NB4 (cell line): ENCODE measurements around the gene REEP1.

ENCODE experiments used
- POLR2A ChIP-seq: IDR thresholded peaks from 2 replicates; pipeline ENCODE4 v1.6.1; 2011; ENCODE audit warnings: mild to moderate bottlenecking; ENCODE audit not compliant: insufficient read length; ENCODE audit errors: extremely low read depth
- TF ChIP-seq, protein P1 (sequence below): IDR thresholded peaks from one replicate; pipeline ENCODE4 v1.5.1; 2012; ENCODE audit warnings: low read depth, low read length

DNA sequence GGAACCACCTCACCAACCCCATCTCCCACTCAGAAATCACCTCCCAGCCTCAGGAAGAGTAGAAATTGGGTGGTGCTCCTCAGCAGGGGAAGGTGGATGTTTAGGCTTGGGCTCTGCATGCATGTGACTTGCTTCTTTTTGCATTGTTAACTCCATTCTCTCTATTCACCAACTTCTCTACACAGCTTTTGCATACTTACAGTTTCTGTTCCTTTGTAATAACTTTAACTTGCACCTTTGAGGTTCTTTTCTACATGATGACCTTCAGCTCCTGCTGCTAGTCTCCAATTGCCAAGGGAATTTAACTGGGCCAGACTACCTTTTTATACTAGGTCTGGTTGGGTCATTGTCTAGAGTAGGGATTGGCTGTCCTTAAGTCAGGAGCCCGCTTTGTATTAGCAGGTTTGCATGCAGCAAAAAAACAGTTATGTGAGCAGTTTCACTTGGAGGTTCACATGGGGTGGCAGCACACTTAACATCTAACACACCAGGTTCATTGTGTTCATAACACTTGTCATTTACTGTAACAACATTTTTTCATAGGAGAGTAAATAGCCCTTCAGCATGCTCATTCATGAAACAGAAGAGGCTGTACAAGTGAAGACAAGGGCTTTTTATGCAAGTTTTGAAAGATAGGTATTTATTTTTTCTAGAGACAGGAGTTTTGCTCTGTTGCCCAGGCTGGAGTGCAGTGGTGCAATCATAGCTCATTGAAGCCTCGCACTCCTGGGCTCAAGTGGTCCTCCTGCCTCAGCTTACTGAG, 126.2 kb downstream of the REEP1 start:
- TF ChIP-seq, protein P1, sequence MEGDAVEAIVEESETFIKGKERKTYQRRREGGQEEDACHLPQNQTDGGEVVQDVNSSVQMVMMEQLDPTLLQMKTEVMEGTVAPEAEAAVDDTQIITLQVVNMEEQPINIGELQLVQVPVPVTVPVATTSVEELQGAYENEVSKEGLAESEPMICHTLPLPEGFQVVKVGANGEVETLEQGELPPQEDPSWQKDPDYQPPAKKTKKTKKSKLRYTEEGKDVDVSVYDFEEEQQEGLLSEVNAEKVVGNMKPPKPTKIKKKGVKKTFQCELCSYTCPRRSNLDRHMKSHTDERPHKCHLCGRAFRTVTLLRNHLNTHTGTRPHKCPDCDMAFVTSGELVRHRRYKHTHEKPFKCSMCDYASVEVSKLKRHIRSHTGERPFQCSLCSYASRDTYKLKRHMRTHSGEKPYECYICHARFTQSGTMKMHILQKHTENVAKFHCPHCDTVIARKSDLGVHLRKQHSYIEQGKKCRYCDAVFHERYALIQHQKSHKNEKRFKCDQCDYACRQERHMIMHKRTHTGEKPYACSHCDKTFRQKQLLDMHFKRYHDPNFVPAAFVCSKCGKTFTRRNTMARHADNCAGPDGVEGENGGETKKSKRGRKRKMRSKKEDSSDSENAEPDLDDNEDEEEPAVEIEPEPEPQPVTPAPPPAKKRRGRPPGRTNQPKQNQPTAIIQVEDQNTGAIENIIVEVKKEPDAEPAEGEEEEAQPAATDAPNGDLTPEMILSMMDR = no peak
- no peak for TF ChIP-seq POLR2A
